Measurements from ENCODE around the gene LMBR1L. TPM values are rescaled to one million over a fixed set of nuclear protein-coding genes. Genes with fewer than 3 reads are reported as not detected.

Gene LMBR1L
- total and polyA plus RNA-seq, 2 of the 13 experiments (the other 11 are each of a cell fraction or from before 2014, with no cell fraction given) = 12.2 to 65.9 TPM

DNA sequence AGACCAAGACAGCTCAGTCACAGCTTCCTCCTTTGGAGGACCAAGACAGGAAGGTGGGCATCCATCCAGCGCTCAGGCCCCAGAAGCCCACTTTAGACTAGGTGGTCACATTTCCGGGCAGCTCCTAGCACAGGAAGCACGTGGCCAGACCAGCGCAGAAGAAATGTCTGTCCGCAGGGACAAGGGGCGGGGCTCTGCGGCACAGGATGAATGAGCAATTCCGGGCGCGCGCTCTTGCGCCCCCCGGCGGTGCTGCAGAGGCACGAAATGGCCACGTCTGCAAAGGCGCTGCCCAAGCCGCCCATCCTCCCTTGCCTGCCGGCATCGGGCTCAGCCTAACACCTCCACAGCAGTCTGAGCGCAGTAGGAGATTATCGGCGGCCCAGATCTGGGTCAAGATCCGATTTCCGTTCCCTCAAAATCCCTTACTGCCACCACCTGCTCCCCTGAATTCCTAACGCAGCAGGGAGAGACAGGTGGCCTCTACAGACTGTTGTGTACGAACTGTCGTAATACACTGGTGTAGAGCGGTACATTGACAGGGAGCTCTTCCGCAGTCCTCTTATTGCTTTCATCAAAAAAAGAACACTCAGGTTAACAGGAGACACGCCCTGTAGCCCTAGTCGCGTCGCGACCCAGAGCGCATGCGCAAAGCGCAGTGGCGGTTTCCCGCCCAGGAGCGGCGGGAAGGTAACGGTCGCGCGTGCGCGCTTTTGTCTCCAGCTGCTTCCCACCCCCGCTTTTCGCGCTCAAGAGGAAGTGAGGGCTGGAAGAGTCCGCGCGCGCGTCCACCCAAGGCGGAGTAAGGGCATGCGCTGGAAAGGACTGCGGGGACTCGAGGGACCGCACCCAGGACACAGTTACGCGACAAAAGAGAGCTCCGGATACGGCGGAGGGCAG, 19.8 kb upstream of the LMBR1L start (continued):
- TF ChIP-seq FOXO4 (CRISPR knock-in tag; conservative IDR thresholded peaks at IDR 0.05) (0 out of 2 replicates have a peak, but pooled peaks have one; percentile 91), TAF1 (CRISPR knock-in tag; IDR thresholded peaks at IDR 0.05) (peak; percentile 50), ATF6 (CRISPR knock-in tag; conservative IDR thresholded peaks at IDR 0.05) (no peak), JUND (CRISPR knock-in tag; IDR thresholded peaks at IDR 0.05) (peak; percentile 68; the same call in 1 of the 2 replicates), ZNF343 (CRISPR knock-in tag; IDR thresholded peaks at IDR 0.05) (no peak), ISL2 (CRISPR knock-in tag; IDR thresholded peaks at IDR 0.05) (no peak), THAP9 (CRISPR knock-in tag; IDR thresholded peaks at IDR 0.05; ENCODE audit: borderline replicate concordance) (peak; percentile 69; the same call in 1 of the 2 replicates), KAT7 (CRISPR knock-in tag; IDR thresholded peaks at IDR 0.05; ENCODE audit: borderline replicate concordance) (0 out of 2 replicates have a peak, but pooled peaks have one; percentile 40), DMAP1 (CRISPR knock-in tag; IDR thresholded peaks at IDR 0.05) (peak; percentile 99), HMGA1 (CRISPR knock-in tag; conservative IDR thresholded peaks at IDR 0.05) (no peak), RCOR2 (CRISPR knock-in tag; IDR thresholded peaks at IDR 0.05) (0 out of 2 replicates have a peak, but pooled peaks have one; percentile 8), ZNF430 (CRISPR knock-in tag; IDR thresholded peaks at IDR 0.05) (peak; percentile 51), FOXA1 (IDR thresholded peaks at IDR 0.05) (no peak), FOXA1 (CRISPR knock-in tag; IDR thresholded peaks at IDR 0.05) (peak; percentile 23; the same call in 1 of the 2 replicates), PHF20 (CRISPR knock-in tag; IDR thresholded peaks at IDR 0.05) (peak; percentile 84), ZNF20 (CRISPR knock-in tag; IDR thresholded peaks at IDR 0.05) (peak; percentile 92; the same call in 1 of the 2 replicates), CENPX (CRISPR knock-in tag; IDR thresholded peaks at IDR 0.05) (no peak), ZNF781 (CRISPR knock-in tag; IDR thresholded peaks at IDR 0.05; ENCODE audit: borderline replicate concordance, not compliant biosample characterization) (peak; percentile 90), RAD21 (CRISPR knock-in tag; IDR thresholded peaks at IDR 0.05) (peak; percentile 76), FIP1L1 (IDR thresholded peaks at IDR 0.05; ENCODE audit: borderline replicate concordance, insufficient read depth, low read depth, low read length) (0 out of 2 replicates have a peak, but pooled peaks have one; percentile 58), PATZ1 (CRISPR knock-in tag; IDR thresholded peaks at IDR 0.05) (peak; percentile 45; the same call in 1 of the 2 replicates), MED1 (CRISPR knock-in tag; IDR thresholded peaks at IDR 0.05) (peak; percentile 64)
